MCF 10A (cell line): ENCODE measurements around the gene SESN1. TPM values are rescaled to one million over a fixed set of nuclear protein-coding genes. Genes with fewer than 3 reads are reported as not detected.
"Not testable (repeated sequence)": the region's sequence is repeated elsewhere in the genome, so short reads cannot be mapped to it uniquely, and the experiment has no call there.

Experiments
- BruUV-seq: library from RNA; stranded (reverse); fragments of 400-500 nt; replicated peaks from 2 replicates; lab custom pipeline; 2021; lab: Mats Ljungman, UMichigan
- CTCF ChIA-PET: fragments of 300-600 bp; sonication (Branson Sonifier 250); formaldehyde crosslinking; extraction: SDS; loops from one replicate; lab custom pipeline; 2021; ENCODE audit warnings: antibody characterized with exemption, inconsistent platforms; lab: Yijun Ruan, JAX
- POLR2A ChIA-PET: fragments of 300-600, 350-650 bp; sonication (Branson Sonifier 250); formaldehyde crosslinking; extraction: SDS; loops from one replicate; lab custom pipeline; 2020; ENCODE audit warnings: antibody characterized with exemption, inconsistent platforms; lab: Yijun Ruan, JAX
- DNase-seq: peaks from one replicate; pipeline ENCODE4 v3.0.0-alpha.2; 2018; ENCODE audit not compliant: unreplicated experiment
- H3K27ac Mint-ChIP-seq: one replicate; pipeline ENCODE4 v1.8.0; 2022; ENCODE audit warnings: mild to moderate bottlenecking, low read depth, mixed read lengths; ENCODE audit not compliant: unreplicated experiment
- H3K27me3 Mint-ChIP-seq: one replicate; pipeline ENCODE4 v1.8.0; 2022; ENCODE audit warnings: mixed read lengths; ENCODE audit not compliant: insufficient read depth, unreplicated experiment
- H3K36me3 Mint-ChIP-seq: one replicate; pipeline ENCODE4 v1.8.0; 2022; ENCODE audit warnings: mild to moderate bottlenecking, moderate library complexity, mixed read lengths; ENCODE audit not compliant: insufficient read depth, unreplicated experiment
- H3K4me1 Mint-ChIP-seq: one replicate; pipeline ENCODE4 v1.8.0; 2022; ENCODE audit warnings: mixed read lengths; ENCODE audit not compliant: insufficient read depth, unreplicated experiment
- H3K4me3 Mint-ChIP-seq: one replicate; pipeline ENCODE4 v1.8.0; 2022; ENCODE audit warnings: mild to moderate bottlenecking, moderate library complexity, mixed read lengths; ENCODE audit not compliant: unreplicated experiment
- H3K9me3 Mint-ChIP-seq: one replicate; pipeline ENCODE4 v1.8.0; 2022; ENCODE audit warnings: mixed read lengths; ENCODE audit not compliant: unreplicated experiment
- CTCF ChIP-seq: fragments of 200-600 bp; IDR thresholded peaks from one replicate; pipeline ENCODE4 v1.8.0; 2022; ENCODE audit warnings: antibody characterized with exemption, mild to moderate bottlenecking; ENCODE audit not compliant: unreplicated experiment
- intact Hi-C: fragments of 100-400 bp; cut with micrococcal nuclease; formaldehyde crosslinking; loops from 2 replicates; pipeline ENCODE4 v1.14.1; 2022
- total RNA-seq: library from RNA; stranded (reverse); gene quantifications from 2 replicates; pipeline ENCODE4 v1.2.3, GENCODE V29; 2022

Gene SESN1
- total RNA-seq, 1 experiment from 2014 or later, result 23.0 TPM

GRCh38 chr6:109135600-109135999 is 41.0 kb upstream of the SESN1 start:
- CTCF ChIA-PET, H3K9me3 Mint-ChIP-seq, H3K4me1 Mint-ChIP-seq, H3K27ac Mint-ChIP-seq, H3K4me3 Mint-ChIP-seq, H3K36me3 Mint-ChIP-seq, POLR2A ChIA-PET, DNase-seq, intact Hi-C loops, H3K27me3 Mint-ChIP-seq, BruUV-seq: not testable (repeated sequence)

GRCh38 chr6:109130065-109130464 is 35.4 kb upstream of the SESN1 start:
- POLR2A ChIA-PET, result no interaction called here
- CTCF ChIA-PET, result no interaction called here
- Mint-ChIP-seq H3K9me3 (peaks cover 6% of the 10 kb centered on the region), H3K27ac (no peak overlapping the region), H3K4me1 (no peaks in the 10 kb centered on the region), H3K27me3 (no peaks in the 10 kb centered on the region), H3K36me3 (peaks cover 6% of the 10 kb centered on the region), H3K4me3 (no peak overlapping the region)
- BruUV-seq, result no TSS peak
- no peak for TF ChIP-seq CTCF
- intact Hi-C loops, result no loop called here
- no peak for DNase-seq

- no peak for DNase-seq
- no peak overlapping the region for H3K27ac Mint-ChIP-seq
Observed at GRCh38 chr6:109125504-109125903, 30.9 kb upstream of the SESN1 start.

GRCh38 chr6:109124219-109124618 is 29.6 kb upstream of the SESN1 start:
- H3K27ac Mint-ChIP-seq, result no peak overlapping the region
- no peak for TF ChIP-seq CTCF
- BruUV-seq, result no TSS peak

More at GRCh38 chr6:109125504-109125903, 30.9 kb upstream of the SESN1 start:
- intact Hi-C loops, result no loop called here
- Mint-ChIP-seq H3K27me3 (no peaks in the 10 kb centered on the region), H3K4me1 (peaks cover 16% of the 10 kb centered on the region), H3K4me3 (no peak overlapping the region), H3K9me3 (peaks cover 6% of the 10 kb centered on the region), H3K36me3 (peaks cover 12% of the 10 kb centered on the region)
- no peak for TF ChIP-seq CTCF
- CTCF ChIA-PET, result no interaction called here
- no TSS peak for BruUV-seq
- POLR2A ChIA-PET, result interaction anchor here (1.0 kb wide), 1 partner anchor 18 kb away, joined by 3 read pairs; no protein-coding TSS in a partner anchor

GRCh38 chr6:109121411-109121810 is 26.8 kb upstream of the SESN1 start:
- TF ChIP-seq CTCF, result no peak
- POLR2A ChIA-PET, result no interaction called here

More at GRCh38 chr6:109124219-109124618, 29.6 kb upstream of the SESN1 start:
- peaks cover 6% of the 10 kb centered on the region for H3K36me3 Mint-ChIP-seq
- H3K27me3 Mint-ChIP-seq, result no peaks in the 10 kb centered on the region
- no peak for DNase-seq
- no peak overlapping the region for H3K4me3 Mint-ChIP-seq
- POLR2A ChIA-PET, result interaction anchor here (1.3 kb wide), 1 partner anchor 30 kb away, joined by 5 read pairs; no protein-coding TSS in a partner anchor
- H3K9me3 Mint-ChIP-seq, result peaks cover 6% of the 10 kb centered on the region
- CTCF ChIA-PET, result no interaction called here
- peaks cover 24% of the 10 kb centered on the region for H3K4me1 Mint-ChIP-seq
- intact Hi-C loops, result no loop called here

More at GRCh38 chr6:109121411-109121810, 26.8 kb upstream of the SESN1 start:
- Mint-ChIP-seq H3K4me3 (no peak overlapping the region), H3K4me1 (peaks cover 27% of the 10 kb centered on the region), H3K9me3 (no peaks in the 10 kb centered on the region), H3K36me3 (peaks cover 6% of the 10 kb centered on the region), H3K27ac (peak overlapping the region; percentile 5), H3K27me3 (no peaks in the 10 kb centered on the region)
- intact Hi-C loops, result no loop called here
- CTCF ChIA-PET, result no interaction called here
- DNase-seq, result no peak
- BruUV-seq, result no TSS peak
